GM23248 (cell line): ENCODE results near the gene CLMP.

Experiments used
- EZH2 ChIP-seq: fragments of 200-600 bp; sonication (generic); IDR thresholded peaks from 2 replicates; pipeline ENCODE4 v1.6.1; 2018; ENCODE audit warnings: antibody characterized with exemption, mild to moderate bottlenecking; ENCODE audit not compliant: insufficient read depth, poor library complexity, severe bottlenecking
- EZH2phosphoT487 ChIP-seq: fragments of 200-600 bp; sonication (generic); IDR thresholded peaks from 2 replicates; pipeline ENCODE4 v1.6.1; 2018; ENCODE audit warnings: antibody characterized with exemption, moderate library complexity, mild to moderate bottlenecking, low read depth; ENCODE audit not compliant: insufficient read depth

DNA sequence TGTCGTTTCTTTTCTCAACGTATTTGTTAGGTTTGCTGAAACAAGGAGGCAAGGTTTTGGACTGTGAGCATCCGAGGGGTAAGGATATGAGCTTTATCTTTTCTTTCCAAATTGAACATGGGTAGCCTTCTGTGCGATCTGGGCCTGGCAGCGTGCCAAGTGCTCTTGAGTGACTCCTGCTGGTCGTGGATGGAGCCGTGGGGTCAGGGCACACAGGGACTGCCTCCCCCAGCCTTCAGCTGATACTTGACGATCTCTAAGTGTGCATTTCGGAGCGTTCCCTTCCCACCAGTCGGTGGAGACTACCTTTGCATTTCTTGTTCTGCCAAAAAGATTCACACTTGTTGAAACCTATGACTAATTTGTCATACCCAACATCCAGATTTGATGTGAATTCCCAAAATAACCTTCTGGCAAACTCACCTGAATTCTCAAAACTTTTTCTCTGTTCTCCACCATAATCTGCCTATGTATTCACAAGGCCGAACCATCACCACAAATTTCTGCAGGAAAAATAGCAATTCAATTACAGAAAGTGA lies 40.1 kb upstream of the CLMP start:
- TF ChIP-seq EZH2: no peak
- no peak for TF ChIP-seq EZH2phosphoT487
